Activated naive CD4-positive, alpha-beta T cell treated with anti-CD3 and anti-CD28 coated beads, Interleukin-2, amount 10 ng/mL, durations not matched to agents 5 hours and 36 hours (primary cell): ENCODE data around the gene CD22. TPM values are rescaled to one million over a fixed set of nuclear protein-coding genes. Genes with fewer than 3 reads are reported as not detected.

Experiments
- microRNA-seq: library from miRNA; unstranded; fragments of <30 nt; microRNA quantifications from one replicate; pipeline ENCODE4 v1.2.0, GENCODE V29; 2022; ENCODE audit warnings: borderline microRNAs expressed, borderline replicate concordance
- total RNA-seq, 2 experiments: library from RNA; stranded (reverse); gene quantifications; one replicate each; pipeline ENCODE4 v1.2.3, GENCODE V29; 2021

CD22 gene
- total RNA-seq, result under 1 TPM; 0.24 to 0.50 TPM

DNA sequence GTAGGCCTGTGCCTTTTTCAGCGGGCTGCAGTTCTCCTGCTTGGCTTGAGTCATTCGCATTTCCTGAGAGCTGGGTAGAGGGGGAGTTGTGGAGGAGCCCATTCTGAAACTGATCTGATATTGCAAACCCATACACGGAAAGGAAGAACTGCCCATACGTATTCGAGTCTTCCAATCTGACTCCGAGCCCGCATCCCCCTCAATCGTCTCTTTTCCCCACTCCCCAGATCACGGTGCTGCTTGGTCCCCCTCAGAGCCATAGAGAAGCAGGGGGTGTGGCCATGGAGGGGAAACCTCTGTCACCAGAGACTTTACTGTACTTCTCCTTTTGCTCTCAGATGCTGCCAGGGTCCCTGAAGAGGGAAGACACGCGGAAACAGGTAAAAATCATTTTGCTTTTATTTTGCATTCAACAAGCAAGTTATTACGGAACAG lies at the start of gene CD22:
Gene CD22, plus strand, starts transcription at position 337 of the 435 bp plus-strand sequence. CDS start 2,854 bp downstream, outside the sequence.

DNA sequence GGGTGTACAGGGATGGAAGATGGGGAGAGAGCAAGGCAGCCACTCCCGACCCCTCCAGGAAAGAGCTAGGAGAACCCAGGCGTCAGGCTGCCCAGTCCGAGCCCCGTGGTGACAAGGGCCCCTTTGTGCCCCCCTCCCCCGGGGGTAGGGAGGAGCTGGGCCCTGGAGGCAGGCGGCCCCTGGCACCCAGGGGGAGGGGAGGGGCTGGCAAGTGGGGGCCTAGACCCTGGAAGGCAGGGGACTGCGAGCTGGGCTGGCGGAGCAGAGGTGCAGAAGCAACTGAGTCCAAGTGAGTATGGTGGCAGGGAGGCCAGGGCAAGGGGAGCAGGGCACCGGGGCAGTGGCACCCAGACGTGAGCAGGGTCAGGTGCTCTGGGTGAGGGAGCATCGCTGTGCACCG lies 37.1 kb upstream of the CD22 start, which contains the start of gene MAG:
Gene MAG, plus strand, starts transcription at position 246 of the 400 bp plus-strand sequence. CDS start 3,248 bp downstream, outside the sequence.

DNA sequence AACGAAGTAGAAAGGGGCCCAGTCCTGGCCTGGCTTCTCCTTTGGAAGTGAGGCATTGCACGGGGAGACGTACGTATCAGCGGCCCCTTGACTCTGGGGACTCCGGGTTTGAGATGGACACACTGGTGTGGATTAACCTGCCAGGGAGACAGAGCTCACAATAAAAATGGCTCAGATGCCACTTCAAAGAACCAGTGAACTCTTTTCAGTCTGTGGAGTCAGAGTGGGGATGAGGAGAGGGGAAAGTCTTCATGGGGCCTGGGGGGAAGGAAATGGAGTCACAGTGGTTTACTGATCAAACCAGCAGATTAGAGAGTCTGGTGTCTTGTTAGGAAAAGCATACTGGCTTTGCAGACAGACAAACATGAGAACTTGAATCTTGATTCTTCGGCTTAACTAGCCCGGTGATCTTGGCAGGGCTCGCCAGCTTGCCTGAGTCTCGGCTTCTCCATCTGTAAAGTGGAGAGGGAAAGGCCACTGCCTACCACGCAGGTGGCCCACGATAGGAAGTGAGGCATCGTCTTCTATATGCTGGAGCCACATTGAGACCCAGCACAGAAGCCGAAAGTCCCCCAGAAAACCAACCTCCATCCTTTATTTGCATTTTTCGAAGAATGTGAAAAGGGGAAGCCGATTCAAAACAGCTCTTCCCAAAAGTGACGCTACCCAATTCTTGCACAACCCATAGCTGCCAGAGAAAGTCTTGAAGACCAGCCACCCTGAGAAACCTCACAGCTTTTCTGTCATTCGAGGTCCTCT lies 18.4 kb downstream of the CD22 start, which contains the start of gene FFAR1:
Gene FFAR1, plus strand, starts transcription at position 732 of the 759 bp plus-strand sequence. CDS start 3,650 bp downstream, outside the sequence.

DNA sequence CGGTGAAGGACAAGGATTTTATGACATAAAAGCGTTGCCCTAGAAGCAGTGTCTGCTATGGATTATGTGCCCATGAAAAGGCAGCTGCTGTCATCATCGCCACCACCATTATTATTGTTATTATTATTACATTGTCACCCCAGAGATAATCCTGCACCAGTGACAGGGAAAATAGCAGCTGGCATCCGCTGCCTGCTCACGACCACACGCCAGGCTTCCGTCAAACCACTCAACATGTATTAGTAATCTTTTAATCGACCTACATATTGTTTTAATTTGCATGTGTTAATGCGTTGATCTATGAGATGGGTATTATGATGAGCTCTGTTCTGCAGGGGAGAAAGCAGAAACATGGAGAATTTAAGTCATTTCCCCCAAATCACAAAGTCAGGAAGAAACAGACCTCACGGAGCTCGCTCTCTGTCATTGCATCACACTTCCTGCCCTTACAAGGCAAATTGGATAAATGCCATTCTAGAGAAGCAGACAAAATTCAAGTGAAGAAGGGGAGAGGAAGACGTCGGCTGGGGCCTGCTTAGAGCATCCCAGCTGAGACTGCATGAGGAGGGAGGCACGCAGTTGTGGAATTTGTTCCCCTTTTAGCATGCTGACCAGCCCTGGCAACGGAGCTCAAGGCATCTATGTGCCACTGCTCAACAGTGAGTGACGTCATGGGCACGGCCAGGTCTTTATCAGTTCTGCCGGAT lies 29.0 kb downstream of the CD22 start, which contains the start of gene FFAR3:
Gene FFAR3, plus strand, starts transcription at position 594 of the 707 bp plus-strand sequence. CDS start 431 bp downstream, outside the sequence.

DNA sequence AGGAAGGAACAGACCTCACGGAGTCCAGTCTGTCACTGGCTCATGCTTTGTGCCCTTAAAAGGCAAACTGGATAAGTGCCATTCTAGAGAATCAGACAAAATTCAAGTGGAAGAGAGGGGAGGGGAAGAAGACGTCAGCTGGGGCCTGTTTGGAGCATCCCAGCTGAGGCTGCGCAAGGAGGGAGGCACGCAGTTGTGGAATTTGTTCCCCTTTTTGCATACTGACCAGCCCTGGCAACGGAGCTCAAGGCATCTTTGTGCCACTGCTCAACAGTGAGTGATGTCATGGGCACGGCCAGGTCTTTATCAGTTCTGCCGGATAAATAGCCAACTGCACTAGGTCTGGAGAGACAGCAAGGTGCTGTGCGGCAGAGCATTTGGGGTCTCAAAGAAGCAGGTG lies 41.7 kb downstream of the CD22 start, which contains the start of gene GPR42:
Gene GPR42, plus strand, starts transcription at position 347 of the 400 bp plus-strand sequence. CDS start 292 bp downstream, outside the sequence.

Small RNA genes within 50 kb of the gene (microRNA-seq; reads per million reads assigned to microRNA genes)
- gene MIR5196, result not detected

Other genes starting within 250 kb of the CD22 start
- not detected for gene FXYD3, start 213.4 kb upstream of the CD22 start, total RNA-seq
- gene LGI4, start 194.1 kb upstream of the CD22 start, total RNA-seq, result 1 to 10 TPM; 1.0 TPM
- 1 to 10 TPM; 4.5 to 6.3 TPM for gene FXYD1, start 190.4 kb upstream of the CD22 start, total RNA-seq
- gene FXYD7, start 185.9 kb upstream of the CD22 start, total RNA-seq, result 10 to 100 TPM; 20.4 to 22.1 TPM
- 100 to 1,000 TPM; 732 to 764 TPM for gene FXYD5, start 174.5 kb upstream of the CD22 start, total RNA-seq
- not detected for gene FAM187B, start 100.4 kb upstream of the CD22 start, total RNA-seq
- 10 to 100 TPM; 18.5 to 20.1 TPM for gene LSR, start 80.2 kb upstream of the CD22 start, total RNA-seq
- 100 to 1,000 TPM; 187 TPM for gene USF2, start 60.2 kb upstream of the CD22 start, total RNA-seq
- gene HAMP, start 46.7 kb upstream of the CD22 start, total RNA-seq, result 1 to 10 TPM in 1 of 2 experiments, under 1 TPM in 1; 0.60 to 1.1 TPM
- under 1 TPM in 1 of 2 experiments, not detected in 1; 0.14 TPM for gene MAG, start 37.0 kb upstream of the CD22 start, total RNA-seq
- not detected for gene FFAR1, start 18.7 kb downstream of the CD22 start, total RNA-seq
- gene FFAR3, start 29.3 kb downstream of the CD22 start, total RNA-seq, result not detected
- not detected for gene GPR42, start 41.9 kb downstream of the CD22 start, total RNA-seq
- gene FFAR2, start 119.1 kb downstream of the CD22 start, total RNA-seq, result not detected
- not detected for gene KRTDAP, start 161.3 kb downstream of the CD22 start, total RNA-seq
- not detected for gene DMKN, start 184.5 kb downstream of the CD22 start, total RNA-seq
- gene SBSN, start 199.1 kb downstream of the CD22 start, total RNA-seq, result not detected
- gene GAPDHS, start 204.3 kb downstream of the CD22 start, total RNA-seq, result not detected
- gene TMEM147, start 216.4 kb downstream of the CD22 start, total RNA-seq, result 10 to 100 TPM; 46.0 to 46.8 TPM
- gene ATP4A, start 234.5 kb downstream of the CD22 start, total RNA-seq, result not detected